Dermis microvascular lymphatic vessel endothelial cell (primary cell): ENCODE results near the gene ADAM12. TPM values are rescaled to one million over a fixed set of nuclear protein-coding genes. Genes with fewer than 3 reads are reported as not detected.
A peak's percentile ranks its signal among the peaks of the same experiment; 100 is the strongest.
"Not testable (repeated sequence)": the region's sequence is repeated elsewhere in the genome, so short reads cannot be mapped to it uniquely, and the experiment has no call there.

ENCODE experiments used
- DNase-seq, 2 donors: peaks; one replicate each; pipeline versions ENCODE4 v3.0.0 to v3.0.0-alpha.2; 2010; ENCODE audit warnings: low read depth in 2 of 2
- total RNA-seq: library from RNA; depleted of rRNA; stranded (reverse); fragments of >200 nt; gene quantifications from 2 replicates; pipeline ENCODE4 v1.2.1, GENCODE V29; 2014

The ADAM12 gene
- total RNA-seq, 1 donor from 2014 or later, result 0.64 TPM

DNA sequence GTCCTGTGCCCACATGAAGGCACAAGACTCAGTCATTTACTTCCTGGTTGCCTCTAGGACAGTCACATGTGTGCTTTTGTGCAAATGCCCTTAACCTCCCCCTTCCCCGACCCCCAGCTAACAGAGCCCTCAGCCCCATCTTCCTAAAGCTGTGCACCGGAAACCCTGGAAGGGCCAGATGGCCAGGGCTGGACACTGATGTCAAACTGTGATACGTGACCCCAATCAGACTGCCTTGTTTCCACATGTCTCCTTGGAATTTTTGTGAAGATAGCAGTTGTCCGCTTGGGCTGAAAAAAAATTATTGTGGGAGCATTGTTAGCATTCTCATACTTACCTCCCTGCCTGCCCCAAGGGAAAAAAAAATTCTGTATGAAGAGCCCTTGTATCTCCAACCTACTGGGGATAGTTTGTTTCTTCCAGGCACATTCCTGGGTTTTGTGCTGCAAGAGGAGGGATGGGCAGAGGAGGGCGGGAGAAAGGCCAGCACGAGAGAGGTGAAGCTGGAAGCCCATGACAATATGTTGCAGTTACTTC lies 17.0 kb upstream of the ADAM12 start:
- DNase-seq, result no peak

DNA sequence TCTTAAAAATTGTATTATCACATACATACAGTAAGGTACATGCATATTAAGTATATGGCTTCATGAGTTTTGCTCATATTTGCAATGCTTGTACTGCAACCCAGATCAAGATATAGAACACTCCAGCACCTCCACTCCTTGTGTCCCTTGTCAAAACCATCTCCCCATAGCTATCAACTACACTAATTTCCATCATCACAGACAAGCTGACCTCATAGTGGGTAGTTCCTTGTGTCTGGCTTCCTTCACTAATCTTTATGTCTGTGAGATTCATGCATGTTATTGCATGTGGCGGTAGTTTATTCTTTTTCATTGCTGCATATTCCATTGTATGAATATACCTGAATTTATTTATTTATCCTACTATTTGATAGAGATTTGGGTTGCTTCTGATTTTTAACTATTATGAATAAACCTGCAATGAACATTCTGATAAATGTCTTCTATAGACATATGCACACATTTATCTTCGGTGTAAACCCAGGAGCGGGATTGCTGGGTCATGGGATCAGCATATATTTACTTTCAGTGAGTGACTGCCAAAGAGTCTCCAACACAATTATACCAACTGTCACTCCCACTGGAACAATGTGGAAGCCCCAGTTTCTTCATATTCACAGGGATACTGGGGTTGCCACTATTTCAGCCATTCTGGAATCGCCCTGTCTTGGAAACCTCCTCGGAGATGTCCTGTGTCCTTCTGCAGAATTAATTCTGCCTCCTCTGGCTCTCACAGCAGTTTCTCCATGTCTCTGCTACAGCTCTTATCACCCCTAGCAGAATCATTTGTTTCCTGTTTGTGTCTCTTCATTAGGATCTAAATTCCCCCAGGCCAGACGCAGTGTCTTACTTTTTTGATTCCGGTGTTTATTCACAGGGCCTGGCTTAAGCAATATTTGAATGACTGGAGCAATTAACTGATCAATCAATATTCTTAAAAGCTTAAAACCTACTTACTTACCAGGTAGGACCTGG lies 14.7 kb upstream of the ADAM12 start:
- no peak for DNase-seq

DNA sequence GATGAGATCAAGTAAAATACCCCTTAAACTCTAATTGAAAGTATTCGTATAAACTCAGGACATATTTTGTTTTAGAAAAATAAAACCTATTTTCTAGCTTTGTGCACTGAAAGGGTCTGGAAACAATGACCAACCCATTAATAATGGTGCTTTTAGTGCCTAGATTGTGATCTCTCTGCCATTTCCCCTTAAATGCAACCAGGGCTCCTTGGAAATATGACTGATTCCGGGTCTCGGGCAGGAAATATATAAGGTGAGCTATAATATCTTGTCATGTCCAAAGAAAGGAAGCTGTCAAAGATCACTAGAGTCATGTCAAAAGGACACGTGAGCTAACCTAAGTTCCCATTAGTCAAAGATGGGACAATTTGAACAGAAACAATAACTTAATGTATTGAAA lies 12.4 kb upstream of the ADAM12 start:
- DNase-seq, result no peak

DNA sequence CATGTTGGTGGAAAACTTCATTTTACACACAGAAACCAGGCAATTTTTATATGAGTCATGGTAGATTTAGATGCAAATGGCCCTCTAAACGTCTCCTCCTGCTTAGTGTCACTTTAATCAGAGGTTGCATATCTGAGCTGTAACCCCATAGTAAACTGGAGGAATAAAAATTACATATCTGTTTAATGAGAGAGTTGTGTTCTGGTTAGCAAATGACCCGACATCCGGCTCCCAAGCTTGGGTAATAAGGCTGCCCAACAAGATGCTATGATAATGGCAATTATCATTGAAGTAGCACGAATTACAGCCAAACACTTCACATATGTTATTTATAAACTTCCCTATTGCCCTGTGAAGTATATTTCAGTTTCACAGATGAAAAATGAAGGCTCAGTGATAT lies 10.6 kb upstream of the ADAM12 start:
- DNase-seq, result no peak

DNA sequence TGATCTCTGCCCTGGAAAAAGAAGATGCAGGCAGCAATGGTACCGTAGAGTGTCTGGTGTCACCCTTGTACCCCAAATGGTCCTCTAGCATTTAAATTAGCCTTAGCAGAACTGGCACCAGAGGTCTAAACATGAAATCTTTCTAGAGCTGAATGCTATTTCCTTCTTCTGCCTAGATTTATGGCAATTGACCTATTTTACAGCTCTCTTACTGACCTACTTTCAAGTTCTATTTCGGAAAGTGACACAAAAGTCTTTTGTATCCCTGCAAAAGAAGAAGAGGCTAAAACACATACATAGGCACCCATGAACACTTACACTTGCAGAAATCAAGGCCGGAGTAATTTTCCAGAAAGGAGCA lies 10.1 kb upstream of the ADAM12 start:
- no peak for DNase-seq

DNA sequence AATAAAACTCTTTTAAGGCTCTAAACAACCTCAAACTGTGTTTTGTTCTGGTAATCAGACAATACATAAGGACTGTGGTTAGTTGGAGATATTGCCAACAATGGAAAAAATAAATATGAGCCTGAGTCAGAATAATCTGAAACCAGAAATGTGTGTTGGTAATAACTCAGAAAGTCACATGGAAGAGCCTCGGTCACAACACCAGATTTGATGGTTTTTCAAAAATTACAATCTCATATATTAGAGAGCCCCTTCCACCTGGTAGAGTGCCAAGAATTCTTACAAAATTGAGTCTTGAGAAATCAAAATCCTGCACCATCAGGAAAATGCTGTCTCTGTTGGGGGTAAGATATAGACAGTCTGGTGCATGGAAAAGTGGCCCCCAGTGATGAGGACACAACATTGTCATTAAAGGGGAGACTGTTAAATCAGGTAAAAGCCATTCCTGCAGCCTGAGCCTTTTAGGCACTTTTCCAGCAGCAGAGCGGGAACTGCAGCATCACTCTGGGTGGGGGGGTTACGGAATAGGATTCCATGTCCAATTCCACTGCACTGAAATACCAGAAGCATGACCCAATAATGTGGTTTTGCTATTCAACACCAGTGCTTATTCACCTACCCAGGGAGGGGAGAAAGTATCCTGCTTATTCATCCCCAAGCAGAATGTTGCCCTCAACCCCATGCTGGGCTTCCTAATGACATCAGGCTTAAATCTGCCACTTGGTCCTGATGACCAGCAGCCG lies 9.5 kb upstream of the ADAM12 start:
- DNase-seq, result no peak

DNA sequence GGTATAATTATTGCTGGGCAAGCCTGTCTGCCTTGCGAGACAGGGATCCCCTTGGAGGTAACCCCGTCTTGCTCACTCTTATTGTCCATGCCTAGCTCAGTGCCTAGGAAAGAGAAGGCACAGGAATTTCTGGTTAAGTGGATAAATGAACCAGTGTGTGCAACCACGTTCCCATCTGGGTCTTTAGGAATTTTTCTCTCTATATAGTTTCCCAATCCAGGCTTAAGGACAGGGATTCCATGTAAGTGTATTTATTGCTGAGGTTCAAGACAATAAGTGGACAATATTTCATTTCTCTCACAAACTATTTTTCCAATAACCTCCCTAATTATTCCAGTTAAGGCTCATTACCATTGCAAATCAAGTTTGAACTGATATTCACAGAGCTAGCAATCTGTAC lies 8.9 kb upstream of the ADAM12 start:
- no peak for DNase-seq

DNA sequence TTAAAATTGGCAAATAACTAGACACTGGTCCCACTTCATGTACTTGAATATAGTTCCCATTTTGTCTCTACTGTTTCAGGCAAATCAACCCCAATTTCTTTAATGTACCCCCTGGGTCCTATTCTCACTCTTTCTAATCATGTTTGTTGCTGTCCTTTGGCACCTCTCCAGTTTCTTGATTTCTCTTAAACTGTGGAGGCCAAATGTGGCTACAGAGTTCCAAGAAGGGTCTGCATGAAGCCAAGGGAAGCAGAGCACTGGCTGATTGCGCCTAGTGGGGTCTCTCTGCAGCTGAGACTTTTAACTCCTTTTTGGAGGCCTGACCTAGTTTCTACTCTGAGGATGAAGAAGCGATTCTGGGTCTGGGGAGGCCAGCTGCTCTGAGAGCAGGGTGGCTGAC lies 6.7 kb upstream of the ADAM12 start:
- DNase-seq, result no peak

DNA sequence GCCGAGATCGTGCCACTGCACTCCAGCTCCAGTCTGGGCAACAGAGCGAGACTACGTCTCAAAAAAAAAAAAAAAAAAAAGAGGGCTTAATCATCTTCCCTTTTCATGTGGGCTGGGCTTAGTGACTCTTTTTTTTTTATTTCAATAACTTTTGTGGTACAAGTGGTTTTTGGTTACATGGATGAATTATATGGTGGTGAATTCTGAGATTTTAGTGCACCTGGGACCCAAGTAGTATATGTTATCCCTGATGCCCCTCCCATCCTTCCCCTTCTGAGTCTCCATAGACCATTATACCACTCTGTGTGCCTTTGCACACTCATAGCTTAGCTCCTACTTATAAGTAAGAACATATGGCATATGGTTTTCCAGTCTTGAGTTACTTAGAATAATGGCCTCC lies 4.8 kb upstream of the ADAM12 start:
- DNase-seq, result no peak

DNA sequence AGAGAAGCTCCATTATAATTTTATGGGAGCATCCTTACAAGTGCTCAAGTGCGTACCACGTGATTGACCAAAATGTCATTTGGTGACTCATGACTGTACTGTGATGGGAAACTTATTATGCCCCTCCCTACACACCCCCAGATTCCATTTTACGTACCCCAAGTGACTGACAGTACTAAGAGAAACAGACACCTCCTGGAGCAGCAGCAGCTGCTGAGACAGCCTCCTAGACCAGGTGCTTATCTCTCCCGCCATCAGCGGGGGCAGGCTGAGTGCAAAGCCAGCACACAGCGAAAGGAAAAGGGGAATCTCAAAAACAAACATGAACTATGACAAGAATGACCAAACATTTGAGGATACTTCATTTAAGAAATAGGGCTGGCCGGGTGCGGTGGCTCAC lies 4.2 kb upstream of the ADAM12 start:
- DNase-seq, result no peak

DNA sequence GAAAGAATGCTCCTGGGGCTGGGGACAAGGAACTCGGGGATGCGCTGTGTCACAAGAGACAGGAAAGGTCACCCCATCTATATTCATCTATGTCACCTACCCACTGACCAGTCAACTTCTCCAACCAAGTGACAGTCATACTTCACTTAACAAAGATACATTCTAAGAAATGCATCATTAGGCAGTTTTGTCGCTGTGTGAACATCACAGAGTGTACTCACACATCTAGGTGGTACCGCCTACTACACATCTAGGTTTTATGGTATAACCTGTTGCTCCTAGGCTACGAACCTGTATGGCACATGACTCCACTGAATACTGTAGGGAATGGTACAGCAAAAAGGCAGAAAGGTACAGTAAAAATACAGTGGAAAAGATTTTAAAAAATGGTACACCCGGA lies 3.8 kb upstream of the ADAM12 start:
- DNase-seq, result no peak

DNA sequence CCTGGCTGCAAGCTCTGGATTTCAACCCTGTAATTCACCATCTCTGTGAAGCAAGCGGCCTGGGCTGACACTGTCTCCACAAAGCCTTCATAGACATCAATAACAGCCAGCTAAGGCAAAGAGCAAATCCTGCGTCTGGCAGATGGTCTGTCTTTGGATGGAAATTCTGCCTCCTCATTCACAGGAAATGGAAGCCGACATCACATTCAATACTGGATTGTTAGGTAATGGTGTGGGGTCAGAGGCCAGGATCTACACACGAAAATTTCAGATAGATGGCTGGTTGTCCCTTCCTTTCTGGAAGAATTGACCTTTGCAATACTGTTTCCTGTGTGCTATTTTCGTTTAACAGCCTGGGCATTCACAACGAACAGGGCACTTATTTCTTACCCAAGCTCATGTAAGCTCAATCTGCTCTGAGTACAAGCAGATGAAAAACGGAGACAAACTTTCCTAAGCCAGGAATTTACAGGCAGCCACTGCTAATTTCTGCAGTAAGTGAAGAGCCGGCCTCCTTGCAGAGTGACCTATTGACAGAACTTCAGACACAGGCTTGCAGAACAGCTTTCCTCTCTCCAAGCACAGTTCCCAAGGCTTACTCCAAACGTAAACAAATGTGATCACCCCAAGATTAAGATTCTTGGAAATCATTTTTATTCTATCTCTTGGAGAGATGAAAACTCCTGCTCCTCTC lies 3.1 kb upstream of the ADAM12 start:
- peak; percentile 37 to 71 for DNase-seq

DNA sequence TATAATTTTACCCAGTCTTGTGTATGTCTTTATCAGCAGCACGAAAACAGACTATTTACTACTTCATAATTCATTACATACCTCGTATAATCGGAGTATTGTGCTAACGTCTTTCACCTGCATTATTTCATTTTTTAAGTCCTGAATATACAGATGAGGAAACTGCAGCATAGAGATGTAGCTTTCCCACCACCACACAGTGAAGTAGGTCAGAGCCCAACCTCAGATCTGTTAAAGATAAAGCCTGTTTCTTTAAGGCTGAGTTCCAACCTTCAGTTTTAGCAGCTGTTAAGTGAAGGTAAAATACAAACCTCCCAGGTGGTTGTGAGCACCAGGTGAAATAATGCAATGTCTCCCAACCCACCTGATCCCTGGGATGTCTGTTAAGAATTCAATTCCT lies 2.0 kb upstream of the ADAM12 start:
- no peak for DNase-seq

DNA sequence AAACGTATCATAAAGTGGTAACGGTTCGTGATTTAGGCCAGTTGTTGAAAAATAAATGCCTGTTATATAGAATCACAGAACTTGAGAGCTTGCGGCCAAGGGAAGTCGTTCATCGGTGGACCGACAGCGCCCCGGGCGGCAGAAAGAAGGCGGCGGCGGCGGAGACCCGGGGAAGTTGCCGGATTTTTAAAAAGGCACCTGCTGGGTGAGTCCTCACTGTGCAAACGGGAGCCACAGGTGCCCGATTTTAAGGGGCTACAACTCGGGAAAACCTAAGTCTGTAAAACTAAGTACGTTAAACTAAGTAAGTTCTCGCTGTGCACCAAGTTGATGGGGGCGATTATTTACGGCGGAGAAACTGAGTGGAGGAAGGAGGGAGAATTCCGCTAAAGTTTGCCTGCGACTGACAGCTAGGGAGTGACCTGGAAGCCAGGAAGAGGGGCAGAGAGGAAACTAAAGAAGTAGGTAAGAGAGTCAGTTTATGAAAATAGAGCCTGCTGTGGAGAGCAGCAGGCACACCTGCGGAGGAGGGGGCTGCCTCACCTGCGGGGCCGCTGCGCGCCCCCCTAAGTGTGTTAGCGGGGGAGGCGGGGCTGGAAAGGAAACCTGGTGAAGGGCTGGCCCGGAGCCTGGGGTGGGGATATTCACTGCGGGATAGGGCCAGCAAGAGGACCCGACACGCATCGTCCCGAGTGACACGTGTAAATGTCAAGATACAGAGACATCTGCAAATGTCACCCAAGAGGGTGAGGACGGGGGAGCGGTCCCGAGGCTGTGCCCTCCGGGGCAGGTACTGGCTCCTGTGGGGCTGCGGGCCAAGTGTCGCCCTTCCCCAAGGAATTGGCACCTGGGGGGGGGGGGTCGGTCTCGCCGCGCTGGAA lies 996 bp downstream of the ADAM12 start:
- peak; percentile 4 to 28 for DNase-seq

DNA sequence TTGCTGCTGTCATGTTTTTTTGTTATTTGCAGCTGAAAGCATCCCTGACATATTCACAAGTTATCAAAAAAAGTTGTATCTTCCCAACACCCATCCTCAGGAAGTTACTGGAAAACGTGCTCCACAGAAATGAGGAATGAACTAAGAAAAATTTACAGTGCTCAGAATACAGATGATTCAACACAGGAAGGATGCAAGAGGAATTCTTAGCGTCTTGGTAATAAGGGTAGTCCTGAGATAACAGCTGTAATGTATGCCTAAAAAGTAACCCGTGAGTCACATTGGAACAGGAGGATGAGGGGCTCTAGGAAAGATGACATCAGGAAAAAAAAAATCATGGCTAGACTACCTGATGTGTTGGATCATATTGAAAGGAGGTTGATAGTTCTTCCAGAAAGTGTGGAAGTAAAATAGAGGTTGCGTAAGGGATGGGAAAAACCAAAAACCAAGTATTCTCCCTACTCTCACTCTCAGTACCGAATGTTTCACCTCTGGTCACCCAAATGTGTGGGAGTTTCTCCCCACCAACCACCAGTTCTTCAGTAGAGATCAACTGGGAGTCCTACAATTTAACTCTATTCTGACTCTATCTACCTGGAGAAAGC lies 3.9 kb downstream of the ADAM12 start:
- DNase-seq, result no peak

DNA sequence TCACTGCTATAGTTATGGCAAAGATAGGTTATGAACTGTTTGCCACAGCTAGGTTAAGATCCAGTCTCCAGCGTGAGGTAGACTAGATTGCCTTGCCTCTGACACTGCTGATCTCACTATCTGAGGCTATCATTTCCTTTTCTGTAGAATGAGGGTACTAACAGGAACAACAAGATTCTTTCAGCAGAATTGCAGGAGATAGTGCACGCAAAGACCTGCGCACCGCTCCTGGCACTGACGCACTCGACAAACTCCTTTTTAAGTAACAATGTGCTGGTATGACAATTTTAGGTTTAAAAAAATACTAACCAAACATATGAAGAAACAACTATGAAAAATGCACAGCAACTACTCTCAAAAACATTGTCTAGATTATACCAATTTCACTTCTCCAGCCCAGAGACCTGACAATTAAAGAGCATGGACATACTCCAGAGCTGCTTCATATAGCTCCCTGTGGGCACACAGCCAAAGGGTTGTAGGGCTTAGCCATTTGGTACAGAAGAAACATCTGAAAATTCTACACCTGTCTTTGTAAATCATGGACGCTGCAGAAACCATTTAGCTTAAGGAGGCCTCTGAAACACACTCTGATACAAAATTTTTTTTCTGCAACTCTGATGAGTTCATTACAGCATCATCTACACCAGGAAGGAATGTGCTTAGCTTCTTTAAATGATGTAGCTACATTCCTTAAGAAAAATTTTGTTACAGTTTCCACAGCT lies 7.8 kb downstream of the ADAM12 start:
- DNase-seq, result no peak

DNA sequence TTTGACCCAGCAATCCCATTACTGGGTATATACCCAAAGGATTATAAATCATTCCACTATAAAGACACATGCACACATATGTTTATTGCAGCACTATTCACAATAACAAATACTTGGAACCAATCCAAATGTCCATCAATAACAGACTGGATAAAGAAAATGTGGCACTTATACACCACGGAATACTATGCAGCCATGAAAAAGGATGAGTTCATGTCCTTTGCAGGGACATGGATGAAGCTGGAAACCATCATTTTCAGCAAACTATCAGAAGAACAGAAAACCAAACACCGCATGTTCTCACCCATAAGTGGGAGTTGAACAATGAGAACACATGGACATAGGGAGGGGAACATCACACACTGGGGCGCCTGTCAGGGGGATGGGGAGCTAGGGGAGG lies 9.1 kb downstream of the ADAM12 start:
- DNase-seq, result not testable (repeated sequence)

DNA sequence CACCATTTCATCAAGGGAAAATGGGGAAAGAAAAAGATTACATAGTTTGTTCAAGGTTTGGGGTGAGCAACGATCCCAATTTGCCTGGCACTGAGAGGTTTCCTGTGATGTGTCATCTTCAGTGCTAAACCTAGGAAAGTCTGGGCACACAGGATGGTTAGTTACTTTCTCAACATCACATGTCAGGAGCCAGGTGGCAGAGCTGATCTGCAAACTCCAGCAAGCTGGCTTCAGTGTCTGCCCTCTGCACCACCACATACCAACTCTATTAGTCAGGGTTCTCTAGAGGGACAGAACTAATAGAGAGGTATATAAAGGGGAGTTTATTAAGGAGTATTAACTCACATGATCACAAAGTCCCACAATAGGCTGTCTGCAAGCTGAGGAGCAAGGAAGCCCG lies 11.3 kb downstream of the ADAM12 start:
- DNase-seq, result no peak

DNA sequence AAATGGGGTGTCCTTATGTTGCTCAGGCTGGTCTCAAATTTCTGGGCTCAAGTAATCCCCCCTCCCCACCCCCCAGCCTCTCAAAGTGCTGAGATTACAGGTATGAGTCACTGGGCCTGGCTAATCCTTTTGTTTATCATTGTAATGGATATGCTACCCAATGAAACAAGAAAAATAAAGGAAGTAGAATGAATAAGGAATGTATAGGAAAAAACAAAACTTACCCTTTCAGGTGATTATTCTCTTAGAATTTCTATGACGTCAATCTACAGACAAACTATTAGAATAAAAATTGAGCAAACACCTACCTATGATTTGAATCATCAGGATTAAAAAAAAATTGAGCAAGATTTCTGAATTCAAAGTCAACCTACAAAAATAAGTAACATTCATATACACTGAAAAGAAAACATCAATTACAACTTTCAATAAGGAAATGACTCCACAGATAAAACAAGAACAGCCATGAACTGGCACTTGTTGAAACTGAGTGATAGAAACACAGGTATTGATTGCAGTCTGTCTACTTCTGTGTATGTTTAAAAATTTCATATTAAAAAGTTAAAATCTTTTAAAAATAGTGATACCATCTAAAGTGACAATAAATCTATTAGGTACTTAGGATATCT lies 12.2 kb downstream of the ADAM12 start:
- DNase-seq, result no peak
